EH (cell line): ENCODE measurements around the gene NAT16.
A peak's percentile ranks its signal among the peaks of the same experiment; 100 is the strongest.

Experiments used
- DNase-seq: peaks from one replicate; pipeline ENCODE4 v3.0.0-alpha.2; 2015; ENCODE audit warnings: low read depth

Gene NAT16

GRCh38 chr7:101156866-101157589 lies 23.1 kb downstream of the NAT16 start:
- no peak for DNase-seq

DNA sequence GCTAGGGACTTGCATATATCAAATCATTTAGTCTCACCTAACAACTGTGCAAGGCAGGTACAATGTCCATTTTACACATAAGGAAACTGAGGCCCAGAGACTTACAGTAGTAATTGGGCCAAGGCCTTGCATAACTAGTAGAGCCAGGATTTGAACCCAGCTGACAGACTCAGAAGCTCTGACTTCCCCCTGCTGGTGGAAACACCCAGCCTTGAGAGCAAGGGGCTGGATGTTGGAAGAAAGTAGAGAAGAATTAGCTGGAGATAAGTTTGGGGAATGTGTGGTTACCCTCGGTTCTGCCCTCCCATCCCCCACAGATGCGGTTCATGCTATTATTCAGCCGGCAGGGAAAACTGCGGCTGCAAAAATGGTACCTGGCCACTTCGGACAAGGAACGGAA lies 23.8 kb downstream of the NAT16 start:
- DNase-seq, result no peak

DNA sequence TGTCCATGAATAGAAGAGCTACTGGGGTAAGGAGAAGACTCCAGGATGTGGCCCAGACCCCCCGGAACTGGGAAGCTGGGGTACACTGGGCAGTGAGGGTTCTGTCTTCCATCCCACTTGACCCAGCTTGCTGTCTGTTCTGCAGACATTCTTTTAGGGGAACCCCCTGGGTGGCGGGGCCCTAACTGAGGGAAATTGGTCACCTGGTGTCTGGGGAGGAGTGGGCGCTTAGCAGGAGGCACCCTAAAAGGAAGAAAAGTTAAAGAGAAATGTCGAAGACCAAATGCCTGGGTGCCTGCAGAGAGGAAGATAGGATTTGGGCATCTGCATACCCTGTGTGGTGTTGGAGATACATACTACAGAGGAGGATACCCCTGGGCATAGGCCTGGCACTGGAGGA lies 24.8 kb downstream of the NAT16 start:
- no peak for DNase-seq

- no peak for DNase-seq
These were observed 25.4 kb downstream of the NAT16 start for GRCh38 chr7:101154693-101155102.

DNA sequence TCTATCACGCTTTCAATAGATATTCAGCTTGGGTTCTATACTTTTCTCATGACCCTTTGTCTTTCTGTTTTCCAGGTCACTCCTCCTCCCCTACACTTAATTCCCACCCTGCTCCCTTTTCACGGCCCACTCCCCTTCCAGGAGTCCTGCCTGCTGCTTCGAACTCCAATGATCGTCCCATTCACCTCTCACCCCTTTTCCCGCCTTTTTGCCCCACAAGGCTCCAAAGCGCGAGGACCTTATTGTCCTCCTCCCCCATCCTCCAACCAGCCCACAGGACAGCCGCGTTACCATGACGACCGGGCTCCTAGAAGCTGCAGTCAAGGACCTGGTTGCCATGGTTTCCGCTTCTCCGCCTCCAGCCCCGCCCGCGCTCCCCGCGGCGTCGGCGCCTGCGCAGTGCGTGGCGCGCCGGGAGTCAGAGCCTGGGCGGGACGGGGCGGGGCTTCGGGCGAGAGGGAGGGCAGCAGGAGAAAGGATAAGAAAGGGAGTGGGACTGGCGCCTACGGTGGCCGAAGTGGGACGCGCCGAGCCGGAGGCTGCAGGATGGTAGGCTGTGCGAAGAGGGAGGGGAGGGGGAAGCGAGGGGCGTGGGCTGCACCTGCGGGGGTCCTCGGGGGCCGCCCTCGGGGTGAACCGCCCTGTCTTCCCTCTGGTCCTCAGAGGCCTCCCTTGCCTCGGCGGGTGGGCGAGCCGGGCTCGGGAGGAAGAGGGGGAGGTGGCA lies 26.0 kb downstream of the NAT16 start, which contains the start of gene AP1S1:
Gene AP1S1 (plus strand): TSS at position 508 of the 724 bp plus-strand sequence. CDS start 39 bp downstream, at position 547.
- DNase-seq, result peak; percentile 93

- DNase-seq, result no peak
These were observed 28.0 kb downstream of the NAT16 start for GRCh38 chr7:101151908-101152651.

- DNase-seq, result no peak
These were observed 39.2 kb downstream of the NAT16 start for GRCh38 chr7:101140746-101141382.

DNA sequence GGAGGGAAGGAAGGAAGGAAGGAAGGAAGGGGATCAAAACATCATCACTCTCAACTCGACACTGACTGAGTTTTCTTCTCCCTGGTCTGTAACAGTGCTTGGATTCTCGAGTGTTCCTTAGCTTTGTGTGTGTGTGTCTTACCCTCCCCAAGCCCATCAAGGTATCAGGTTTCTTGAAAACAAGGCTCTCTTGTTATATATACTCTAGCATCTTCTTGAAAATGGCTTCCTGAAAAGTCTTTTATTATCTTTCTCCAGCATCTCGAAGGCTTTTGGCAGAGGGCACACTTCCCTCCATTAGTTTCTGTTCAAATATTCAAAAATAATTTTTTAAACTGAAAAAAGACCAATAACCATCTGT lies 39.8 kb downstream of the NAT16 start:
- peak; percentile 49 for DNase-seq

DNA sequence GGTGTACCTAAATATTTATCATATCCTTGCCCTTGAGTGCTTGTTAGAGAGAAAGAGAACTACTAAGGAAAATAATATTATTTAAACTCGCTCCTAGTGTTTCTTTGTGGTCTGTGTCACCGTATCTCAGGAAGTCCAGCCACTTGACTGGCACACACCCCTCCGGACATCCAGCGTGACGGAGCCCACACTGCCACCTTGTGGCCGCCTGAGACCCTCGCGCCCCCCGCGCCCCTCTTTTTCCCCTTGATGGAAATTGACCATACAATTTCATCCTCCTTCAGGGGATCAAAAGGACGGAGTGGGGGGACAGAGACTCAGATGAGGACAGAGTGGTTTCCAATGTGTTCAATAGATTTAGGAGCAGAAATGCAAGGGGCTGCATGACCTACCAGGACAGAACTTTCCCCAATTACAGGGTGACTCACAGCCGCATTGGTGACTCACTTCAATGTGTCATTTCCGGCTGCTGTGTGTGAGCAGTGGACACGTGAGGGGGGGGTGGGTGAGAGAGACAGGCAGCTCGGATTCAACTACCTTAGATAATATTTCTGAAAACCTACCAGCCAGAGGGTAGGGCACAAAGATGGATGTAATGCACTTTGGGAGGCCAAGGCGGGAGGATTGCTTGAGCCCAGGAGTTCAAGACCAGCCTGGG lies 41.8 kb downstream of the NAT16 start:
- peak; percentile 98 for DNase-seq

DNA sequence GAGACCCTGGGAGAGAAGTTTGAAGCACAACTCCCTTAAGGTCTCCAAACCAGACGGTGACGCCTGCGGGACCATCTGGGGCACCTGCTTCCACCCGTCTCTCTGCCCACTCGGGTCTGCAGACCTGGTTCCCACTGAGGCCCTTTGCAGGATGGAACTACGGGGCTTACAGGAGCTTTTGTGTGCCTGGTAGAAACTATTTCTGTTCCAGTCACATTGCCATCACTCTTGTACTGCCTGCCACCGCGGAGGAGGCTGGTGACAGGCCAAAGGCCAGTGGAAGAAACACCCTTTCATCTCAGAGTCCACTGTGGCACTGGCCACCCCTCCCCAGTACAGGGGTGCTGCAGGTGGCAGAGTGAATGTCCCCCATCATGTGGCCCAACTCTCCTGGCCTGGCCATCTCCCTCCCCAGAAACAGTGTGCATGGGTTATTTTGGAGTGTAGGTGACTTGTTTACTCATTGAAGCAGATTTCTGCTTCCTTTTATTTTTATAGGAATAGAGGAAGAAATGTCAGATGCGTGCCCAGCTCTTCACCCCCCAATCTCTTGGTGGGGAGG lies 42.4 kb downstream of the NAT16 start:
- no peak for DNase-seq

- DNase-seq, result peak; percentile 75
These were observed 45.6 kb downstream of the NAT16 start for GRCh38 chr7:101134399-101134980.

DNA sequence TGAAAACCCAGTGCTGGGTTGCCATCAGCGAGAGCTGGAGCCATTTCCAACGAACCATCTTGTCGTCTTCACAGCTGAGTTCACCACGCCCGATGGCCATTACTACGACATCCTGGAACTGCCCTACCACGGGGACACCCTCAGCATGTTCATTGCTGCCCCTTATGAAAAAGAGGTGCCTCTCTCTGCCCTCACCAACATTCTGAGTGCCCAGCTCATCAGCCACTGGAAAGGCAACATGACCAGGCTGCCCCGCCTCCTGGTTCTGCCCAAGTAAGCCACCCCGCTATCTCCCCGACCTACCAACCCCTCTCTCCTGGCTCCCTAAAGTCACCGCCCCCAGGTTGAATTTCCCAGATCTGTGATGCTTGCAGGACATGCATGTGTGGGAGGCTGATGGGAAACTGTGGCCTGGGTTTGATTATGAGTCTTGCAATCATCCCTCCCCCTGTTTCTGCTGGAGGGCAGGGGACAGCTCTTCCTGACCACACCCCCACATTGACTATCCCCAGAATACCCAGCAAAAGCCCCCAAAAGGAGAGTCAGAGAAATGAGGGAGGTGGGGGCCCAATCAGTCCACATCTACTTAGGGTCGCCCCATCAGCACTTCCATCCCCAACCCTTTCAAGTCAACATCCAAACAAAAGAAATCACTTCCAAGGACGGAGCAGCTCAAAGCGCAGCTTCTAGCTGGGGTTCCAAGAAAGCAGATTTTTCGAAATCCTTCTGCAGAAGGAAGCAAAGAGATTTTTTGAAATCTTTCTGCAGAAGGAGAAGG lies 46.3 kb downstream of the NAT16 start:
- DNase-seq, result peak; percentile 53

- DNase-seq, result peak; percentile 62
These were observed 47.2 kb downstream of the NAT16 start for GRCh38 chr7:101132626-101133600.

DNA sequence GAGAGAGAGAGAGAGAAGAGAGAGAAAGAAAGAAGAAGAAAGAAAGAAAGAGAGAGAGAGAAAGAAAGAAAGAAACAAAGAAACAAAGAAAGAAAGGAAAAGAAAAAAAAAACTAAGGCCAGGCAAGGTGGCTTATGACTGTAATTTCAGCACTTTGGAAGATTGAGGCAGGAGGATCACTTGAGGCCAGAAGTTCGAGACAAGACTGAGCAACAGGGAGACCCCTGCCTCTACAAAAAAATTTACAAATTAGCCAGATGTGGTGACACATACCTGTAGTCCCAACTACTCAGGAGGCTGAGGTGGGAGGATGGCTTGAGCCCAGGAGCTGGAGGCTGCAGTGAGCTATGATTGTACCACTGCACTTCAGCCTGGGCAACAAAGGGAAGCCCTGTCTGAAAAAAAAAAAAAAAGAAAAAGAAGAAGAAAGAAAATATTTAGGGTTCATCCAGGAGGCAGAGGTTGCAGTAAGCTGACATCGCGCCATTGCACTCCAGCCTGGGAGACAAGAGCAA lies 50.4 kb downstream of the NAT16 start:
- DNase-seq, result no peak

- peak; percentile 45 for DNase-seq
These were observed 51.9 kb downstream of the NAT16 start for GRCh38 chr7:101128040-101128834.

DNA sequence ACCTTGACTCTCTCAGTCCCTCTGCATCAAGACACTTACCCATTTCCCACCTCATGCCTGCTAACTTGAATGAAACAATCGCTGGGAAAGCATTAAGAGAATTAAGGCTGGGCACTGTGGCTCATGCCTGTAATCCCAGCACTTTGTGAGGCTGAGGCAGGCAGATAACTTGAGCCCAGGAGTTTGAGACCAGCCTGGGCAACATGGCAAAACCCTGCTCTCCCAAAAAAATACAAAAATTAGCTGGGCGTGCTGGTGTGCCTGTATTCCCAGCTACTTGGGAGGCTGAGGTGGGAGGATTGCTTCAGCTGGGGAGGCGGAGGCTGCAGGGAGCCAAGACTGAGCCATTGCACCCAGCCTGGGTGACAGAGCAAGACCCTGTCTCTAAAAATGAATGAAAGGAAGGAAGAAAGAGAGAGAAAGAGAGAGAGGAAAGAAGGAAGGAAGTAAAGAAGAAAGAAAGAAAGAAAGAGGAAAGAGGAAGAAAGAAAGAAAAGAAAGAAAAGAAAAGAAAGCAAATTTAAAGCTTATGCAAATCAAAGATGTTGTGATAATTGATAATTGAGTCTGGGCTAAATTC lies 52.5 kb downstream of the NAT16 start:
- DNase-seq, result peak; percentile 43

- peak; percentile 100 for DNase-seq
These were observed 53.2 kb downstream of the NAT16 start, which contains the start of gene SERPINE1 for GRCh38 chr7:101126651-101127459. Gene SERPINE1, plus strand, starts transcription at chr7:101127104. Its CDS starts 1,290 bp downstream, at chr7:101128394.
